Measurements from ENCODE around the gene SLC12A3.

The SLC12A3 gene

DNA sequence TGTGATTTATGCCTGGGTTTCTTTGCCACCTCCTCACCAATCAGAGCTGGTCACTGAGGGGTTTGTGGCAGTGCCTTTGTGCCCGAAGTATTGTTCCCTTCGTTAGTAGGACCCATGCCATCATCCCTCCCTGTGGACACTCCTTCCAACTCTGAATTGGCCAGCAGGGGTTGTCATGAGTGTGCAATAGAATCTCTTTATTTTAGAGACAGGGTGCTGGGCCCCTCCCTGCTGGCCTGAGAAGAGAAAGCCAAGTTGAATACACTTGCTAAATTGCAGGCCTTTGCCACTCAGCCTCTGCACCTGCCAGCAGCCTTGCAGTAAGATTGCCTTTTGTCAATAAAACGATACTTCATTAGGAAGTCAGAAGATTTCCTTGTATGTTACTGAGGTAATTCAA, 40.7 kb upstream of the SLC12A3 start:
- TF ChIP-seq, protein P1, sequence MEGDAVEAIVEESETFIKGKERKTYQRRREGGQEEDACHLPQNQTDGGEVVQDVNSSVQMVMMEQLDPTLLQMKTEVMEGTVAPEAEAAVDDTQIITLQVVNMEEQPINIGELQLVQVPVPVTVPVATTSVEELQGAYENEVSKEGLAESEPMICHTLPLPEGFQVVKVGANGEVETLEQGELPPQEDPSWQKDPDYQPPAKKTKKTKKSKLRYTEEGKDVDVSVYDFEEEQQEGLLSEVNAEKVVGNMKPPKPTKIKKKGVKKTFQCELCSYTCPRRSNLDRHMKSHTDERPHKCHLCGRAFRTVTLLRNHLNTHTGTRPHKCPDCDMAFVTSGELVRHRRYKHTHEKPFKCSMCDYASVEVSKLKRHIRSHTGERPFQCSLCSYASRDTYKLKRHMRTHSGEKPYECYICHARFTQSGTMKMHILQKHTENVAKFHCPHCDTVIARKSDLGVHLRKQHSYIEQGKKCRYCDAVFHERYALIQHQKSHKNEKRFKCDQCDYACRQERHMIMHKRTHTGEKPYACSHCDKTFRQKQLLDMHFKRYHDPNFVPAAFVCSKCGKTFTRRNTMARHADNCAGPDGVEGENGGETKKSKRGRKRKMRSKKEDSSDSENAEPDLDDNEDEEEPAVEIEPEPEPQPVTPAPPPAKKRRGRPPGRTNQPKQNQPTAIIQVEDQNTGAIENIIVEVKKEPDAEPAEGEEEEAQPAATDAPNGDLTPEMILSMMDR (IDR thresholded peaks at IDR 0.05; ENCODE audit: control extremely low read depth, extremely low read depth, low read depth, missing control alignments): no peak
- no peak for DNase-seq (ENCODE audit: extremely low spot score)
- ChIA-PET CTCF (interaction anchor here (0.6 to 1.1 kb wide), 3 partner anchors 9 to 386 kb away, joined by 3 to 4 read pairs (median 3); no protein-coding TSS in a partner anchor), POLR2A (no interaction called here)

DNA sequence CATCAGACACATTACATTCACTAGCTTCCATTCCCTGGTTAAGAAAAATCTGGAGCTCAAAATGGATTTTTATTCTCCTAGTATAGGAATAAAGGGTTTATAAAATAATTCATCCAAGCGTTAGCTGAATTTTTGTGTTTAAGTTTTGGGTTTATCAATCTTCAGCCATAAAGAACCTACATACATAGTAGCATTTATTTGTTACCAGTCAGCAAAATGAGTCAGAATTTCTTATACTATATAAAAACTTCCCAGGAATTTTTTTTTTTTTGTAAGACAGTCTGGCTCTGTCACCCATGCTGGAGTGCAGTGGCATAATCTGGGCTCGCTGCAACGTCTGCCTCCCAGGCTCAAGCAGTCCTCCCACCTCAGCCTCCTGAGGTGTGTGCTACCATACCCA, 40.2 kb upstream of the SLC12A3 start:
- no peak for DNase-seq (ENCODE audit: extremely low spot score)
- ChIA-PET POLR2A (no interaction called here), CTCF (interaction anchor here (0.6 to 1.1 kb wide), 3 partner anchors 10 to 386 kb away, joined by 3 to 4 read pairs (median 3); no protein-coding TSS in a partner anchor)
- TF ChIP-seq, protein P1 (IDR thresholded peaks at IDR 0.05; ENCODE audit: control extremely low read depth, extremely low read depth, low read depth, missing control alignments): no peak

DNA sequence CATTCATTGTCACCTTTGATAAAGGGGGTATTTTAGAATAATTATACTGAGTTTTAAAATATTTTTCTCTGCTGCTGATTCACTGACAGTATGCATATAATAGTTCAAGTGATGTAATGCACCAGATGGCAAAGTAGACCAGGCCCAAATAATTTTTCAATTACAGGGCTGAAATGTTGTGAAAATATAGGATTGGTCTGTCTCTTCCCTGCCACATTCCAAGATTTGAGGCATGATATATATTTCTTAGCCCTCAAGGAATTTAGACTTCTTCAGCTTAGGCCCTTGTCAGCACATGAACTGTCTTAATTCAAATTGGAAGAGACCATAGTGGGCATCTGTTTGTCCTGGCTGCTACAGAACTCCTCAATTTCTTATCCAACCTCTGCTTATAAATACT, 39.2 kb upstream of the SLC12A3 start:
- CTCF ChIA-PET: no interaction called here
- no peak for DNase-seq (ENCODE audit: extremely low spot score)
- TF ChIP-seq, protein P1 (IDR thresholded peaks at IDR 0.05; ENCODE audit: control extremely low read depth, extremely low read depth, low read depth, missing control alignments): no peak
- POLR2A ChIA-PET: no interaction called here

DNA sequence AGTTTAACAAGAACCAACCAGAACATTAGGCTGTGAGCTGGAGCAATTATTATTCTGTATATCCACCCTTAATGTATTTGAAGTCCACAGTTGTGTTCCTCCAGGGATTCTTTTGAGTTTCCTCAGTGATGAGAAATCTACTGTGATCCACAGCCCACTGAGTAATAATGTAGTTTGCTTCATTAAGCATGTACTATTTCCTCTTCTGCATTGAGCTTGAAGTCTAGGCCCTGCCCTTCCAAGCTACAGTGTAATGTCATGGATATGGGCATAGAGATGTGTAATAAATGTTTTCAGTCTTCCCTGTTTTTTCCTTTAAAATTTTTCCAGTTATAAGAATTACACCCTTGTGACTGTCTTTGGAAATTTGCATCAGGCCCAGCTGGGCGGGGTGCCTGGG, 36.4 kb upstream of the SLC12A3 start:
- TF ChIP-seq, protein P1 (IDR thresholded peaks at IDR 0.05; ENCODE audit: control extremely low read depth, extremely low read depth, low read depth, missing control alignments): no peak
- ChIA-PET POLR2A (no interaction called here), CTCF (interaction anchor here (1.0 to 3.5 kb wide), 4 partner anchors 11 to 135 kb away, joined by 3 to 13 read pairs (median 6); no protein-coding TSS in a partner anchor)
- DNase-seq (ENCODE audit: extremely low spot score): no peak

DNA sequence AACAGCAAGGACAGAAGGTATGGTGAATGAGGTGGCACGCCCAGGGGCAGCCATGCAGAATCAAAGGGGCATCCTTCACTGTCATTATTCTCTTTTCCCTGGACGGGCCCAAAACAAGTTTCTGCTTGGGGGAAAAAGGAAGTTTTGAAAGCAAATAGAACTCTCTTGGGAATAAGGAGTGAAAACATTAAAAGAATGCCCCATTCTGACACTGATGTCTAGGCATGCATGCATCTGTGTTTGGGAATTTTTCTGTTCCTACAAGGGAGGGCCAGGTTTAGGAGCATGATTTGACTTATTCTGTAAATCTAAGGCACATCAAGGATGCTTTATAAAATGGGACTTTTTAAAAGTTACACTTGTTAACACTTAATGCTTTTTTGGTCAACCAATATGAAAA, 34.3 kb upstream of the SLC12A3 start:
- no peak for DNase-seq (ENCODE audit: extremely low spot score)
- POLR2A ChIA-PET: no interaction called here
- TF ChIP-seq, protein P1 (IDR thresholded peaks at IDR 0.05; ENCODE audit: control extremely low read depth, extremely low read depth, low read depth, missing control alignments): no peak
- CTCF ChIA-PET: interaction anchor here (0.9 to 3.5 kb wide), 4 partner anchors 8 to 38 kb away, joined by 3 to 13 read pairs (median 6); no protein-coding TSS in a partner anchor

DNA sequence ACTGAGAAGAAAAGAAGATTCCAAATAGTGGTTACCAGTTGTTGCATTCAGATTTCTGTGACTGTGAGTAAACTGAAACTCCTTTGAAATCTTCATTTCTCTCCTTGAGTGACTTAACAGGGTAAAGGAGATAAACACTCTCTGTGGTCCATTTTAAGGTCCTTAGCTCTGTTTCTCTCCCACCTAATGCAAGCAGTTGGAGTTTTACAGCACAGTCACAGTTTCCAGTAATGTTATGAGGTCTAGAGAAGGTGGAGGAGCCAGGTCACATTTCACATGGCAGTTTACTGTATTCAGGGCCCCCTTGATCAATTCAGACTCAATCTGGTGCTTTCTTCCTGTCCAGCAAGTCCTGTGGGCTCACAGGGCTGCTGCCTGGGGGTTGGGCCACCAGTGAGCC, 32.2 kb upstream of the SLC12A3 start:
- no peak for DNase-seq (ENCODE audit: extremely low spot score)
- ChIA-PET POLR2A (no interaction called here), CTCF (interaction anchor here (1.1 to 1.9 kb wide), 3 partner anchors 19 to 252 kb away, joined by 3 to 5 read pairs (median 4); no protein-coding TSS in a partner anchor)
- TF ChIP-seq, protein P1 (IDR thresholded peaks at IDR 0.05; ENCODE audit: control extremely low read depth, extremely low read depth, low read depth, missing control alignments): no peak
